Panc1 (cell line): ENCODE measurements around the gene MADD. TPM values are rescaled to one million over a fixed set of nuclear protein-coding genes. Genes with fewer than 3 reads are reported as not detected.

Experiments used
- ATAC-seq: fragments of 200-7000 bp; cut with Tn5 transposase; 2 replicates; pipeline ENCODE4 v1.9.1; 2020; ENCODE audit warnings: mild to moderate bottlenecking, moderate library complexity
- BruUV-seq: library from RNA; stranded (reverse); fragments of 400-500 nt; replicated peaks from 2 replicates; lab custom pipeline; 2021; lab: Mats Ljungman, UMichigan
- CTCF ChIA-PET: fragments of 300-600 bp; sonication (Branson Sonifier 250); formaldehyde crosslinking; loops from one replicate; lab custom pipeline; 2022; ENCODE audit warnings: antibody characterized with exemption; lab: Charles Lee
- POLR2A ChIA-PET: fragments of 300-600 bp; sonication (Branson Sonifier 250); formaldehyde crosslinking; loops from one replicate; lab custom pipeline; 2022; ENCODE audit warnings: antibody characterized with exemption; lab: Charles Lee
- DNase-seq: peaks from one replicate; pipeline ENCODE4 v3.0.0-alpha.2; 2010; ENCODE audit warnings: low read depth, low spot score
- H3K27ac ChIP-seq: 2 replicates; pipeline ENCODE4 v1.5.1; 2011; ENCODE audit warnings: mild to moderate bottlenecking, low read length, inconsistent platforms
- H3K27me3 ChIP-seq: fragments of 200-500 bp; sonication (Bioruptor generic); 2 replicates; pipeline ENCODE4 v1.6.0; 2014; ENCODE audit warnings: low read length, inconsistent platforms; ENCODE audit not compliant: control insufficient read depth, insufficient read depth
- H3K36me3 ChIP-seq: fragments of 200-500 bp; sonication (Bioruptor generic); 2 replicates; pipeline ENCODE4 v1.5.1; 2014; ENCODE audit warnings: inconsistent platforms, mild to moderate bottlenecking, low read length, moderate library complexity; ENCODE audit not compliant: control insufficient read depth, insufficient read depth
- H3K4me1 ChIP-seq: 2 replicates; pipeline ENCODE4 v1.5.1; 2011; ENCODE audit warnings: inconsistent platforms, mild to moderate bottlenecking, low read length, moderate library complexity; ENCODE audit not compliant: control insufficient read depth, insufficient read depth
- H3K4me3 ChIP-seq, 2 experiments: 2 replicates each; pipeline ENCODE4 v1.5.1; 2011 to 2012; ENCODE audit warnings: low read depth in 2 of 2, low read length in 2 of 2, mild to moderate bottlenecking in 2 of 2, inconsistent platforms in 1 of 2, moderate library complexity in 1 of 2
- H3K9me3 ChIP-seq: fragments of 200-500 bp; sonication (Bioruptor generic); 2 replicates; pipeline ENCODE4 v1.5.1; 2014; ENCODE audit warnings: low read depth, mild to moderate bottlenecking, inconsistent platforms, low read length, moderate library complexity; ENCODE audit not compliant: control insufficient read depth, insufficient read depth
- CTCF ChIP-seq: fragments of 450-650 bp; IDR thresholded peaks from 2 replicates; pipeline ENCODE4 v1.5.1; 2017; ENCODE audit warnings: mild to moderate bottlenecking
- POLR2AphosphoS5 ChIP-seq: IDR thresholded peaks from 2 replicates; pipeline ENCODE4 v1.6.1; 2012; ENCODE audit warnings: mild to moderate bottlenecking, low read depth, low read length, moderate library complexity
- REST ChIP-seq, 2 experiments: IDR thresholded peaks; 2 replicates each; pipeline ENCODE4 v1.6.1; 2011 to 2012; ENCODE audit warnings: low read depth in 2 of 2, control low read depth in 1 of 2, low read length in 1 of 2, mild to moderate bottlenecking in 1 of 2, moderate library complexity in 1 of 2; ENCODE audit not compliant: insufficient read depth in 1 of 2
- SIN3A ChIP-seq: IDR thresholded peaks from 2 replicates; pipeline ENCODE4 v1.6.1; 2012; ENCODE audit warnings: low read depth, mild to moderate bottlenecking, low read length, moderate library complexity, borderline replicate concordance; ENCODE audit not compliant: insufficient read depth
- TCF7L2 ChIP-seq: IDR thresholded peaks from 2 replicates; pipeline ENCODE4 v1.6.1; 2011; ENCODE audit warnings: mild to moderate bottlenecking, low read depth, low read length, inconsistent platforms
- in situ Hi-C: cut with HindIII; loops from 2 replicates; pipeline ENCODE4 v1.10.0; 2016; ENCODE audit warnings: low sequenced_read_pairs, low pct_unique_long_range_greater_than_20kb
- intact Hi-C: fragments of 100-400 bp; cut with micrococcal nuclease; formaldehyde crosslinking; loops from one replicate; pipeline ENCODE4 v1.10.0; 2022; ENCODE audit not compliant: unreplicated experiment
- total RNA-seq: library from RNA; stranded (reverse); gene quantifications from one replicate; pipeline ENCODE4 v1.2.1, GENCODE V29; 2021; ENCODE audit not compliant: unreplicated experiment

The MADD gene
- total RNA-seq, 1 experiment from 2014 or later, result 51.1 TPM

GRCh38 chr11:47329431-47329986 lies 59.6 kb downstream of the MADD start:
- Histone ChIP-seq H3K4me3 (no peak overlapping the region), H3K36me3 (no peaks in the 10 kb centered on the region), H3K4me1 (no peaks in the 10 kb centered on the region), H3K9me3 (no peaks in the 10 kb centered on the region), H3K27me3 (no peaks in the 10 kb centered on the region), H3K27ac (no peak overlapping the region)
- ATAC-seq (no peak), DNase-seq (no peak)
- no TSS peak for BruUV-seq
- in situ Hi-C loops, result no loop called here
- no peak for TF ChIP-seq REST (IDR thresholded peaks at IDR 0.05; ENCODE audit: insufficient read depth in 1 of 2, low read depth in 2 of 2, low read length in 1 of 2)
- TF ChIP-seq TCF7L2, result no peak
- no peak for TF ChIP-seq CTCF
- TF ChIP-seq POLR2AphosphoS5, result no peak
- no peak for TF ChIP-seq SIN3A
- intact Hi-C loops, result no loop called here
- ChIA-PET POLR2A (no interaction called here), CTCF (interaction anchor here (0.6 kb wide), 1 partner anchor 125 kb away, joined by 4 read pairs; no protein-coding TSS in a partner anchor)

- BruUV-seq, result no TSS peak
- H3K4me1 ChIP-seq, result no peaks in the 10 kb centered on the region
- CTCF ChIA-PET, result interaction anchor here (0.6 kb wide), 1 partner anchor 124 kb away, joined by 4 read pairs; no protein-coding TSS in a partner anchor
- in situ Hi-C loops (no loop called here), intact Hi-C loops (no loop called here)
- H3K9me3 ChIP-seq, result no peaks in the 10 kb centered on the region
- no peak overlapping the region for H3K4me3 ChIP-seq
- H3K36me3 ChIP-seq, result no peaks in the 10 kb centered on the region
- H3K27me3 ChIP-seq, result no peaks in the 10 kb centered on the region
- TF ChIP-seq TCF7L2 (no peak), REST (IDR thresholded peaks at IDR 0.05; ENCODE audit: insufficient read depth in 1 of 2, low read depth in 2 of 2, low read length in 1 of 2) (no peak), SIN3A (no peak), CTCF (no peak), POLR2AphosphoS5 (no peak)
- ATAC-seq, result no peak; the same call in 1 of the 2 replicates
- POLR2A ChIA-PET, result interaction anchor here (0.7 kb wide), 1 partner anchor 8 kb away, joined by 3 read pairs; no protein-coding TSS in a partner anchor
- no peak for DNase-seq
- H3K27ac ChIP-seq, result no peak overlapping the region
Observed at GRCh38 chr11:47329987-47330931, 60.3 kb downstream of the MADD start.
